HEK293 (cell line): ENCODE results near the gene MTFR1L.

Source experiments
- CTCF ChIA-PET: fragments of 350-600 bp; formaldehyde crosslinking; extraction: SDS; loops from one replicate; lab custom pipeline; 2021; ENCODE audit warnings: antibody characterized with exemption; lab: Yijun Ruan, JAX
- POLR2A ChIA-PET: fragments of 300-600 bp; formaldehyde crosslinking; extraction: SDS; loops from one replicate; lab custom pipeline; 2020; ENCODE audit warnings: antibody characterized with exemption, inconsistent platforms; lab: Yijun Ruan, JAX
- H3K27ac ChIP-seq: fragments of 200-500 bp; sonication (Bioruptor generic); 2 replicates; pipeline ENCODE4 v1.5.1; 2014; ENCODE audit warnings: low read depth, low read length, control low read depth, inconsistent platforms; ENCODE audit errors: extremely low read depth
- H3K36me3 ChIP-seq, 2 experiments: fragments of 200-500 bp in 1 of 2; sonication (Bioruptor generic) in 1 of 2; 1 replicate in 1 of 2; 2 replicates in 1 of 2; pipeline ENCODE4 v1.5.1; 2014 to 2017; ENCODE audit warnings: inconsistent platforms in 2 of 2, low read length in 2 of 2; ENCODE audit not compliant: control insufficient read depth in 2 of 2, insufficient read depth in 1 of 2
- H3K4me1 ChIP-seq: fragments of 200-500 bp; sonication (Bioruptor generic); 2 replicates; pipeline ENCODE4 v1.5.1; 2014; ENCODE audit warnings: mild to moderate bottlenecking, low read length, inconsistent platforms; ENCODE audit not compliant: control insufficient read depth, insufficient read depth
- H3K4me3 ChIP-seq: 2 replicates; pipeline ENCODE4 v1.5.1; 2011; ENCODE audit warnings: low read depth, mild to moderate bottlenecking, control low read depth, low read length, moderate library complexity
- H3K9me3 ChIP-seq: fragments of 200-500 bp; sonication (Bioruptor generic); 2 replicates; pipeline ENCODE4 v1.5.1; 2014; ENCODE audit warnings: low read depth, low read length, inconsistent platforms; ENCODE audit not compliant: control insufficient read depth, insufficient read depth
- BCL11B ChIP-seq: fragments of 450-650 bp; formaldehyde crosslinking; IDR thresholded peaks from 2 replicates; pipeline ENCODE4 v1.5.1; 2016; ENCODE audit warnings: low read depth, missing biosample characterization, missing genetic modification characterization
- ELK4 ChIP-seq: IDR thresholded peaks from 2 replicates; pipeline ENCODE4 v1.6.1; 2011; ENCODE audit warnings: mild to moderate bottlenecking, low read depth, low read length, borderline replicate concordance
- GLIS1 ChIP-seq: fragments of 450-650 bp; formaldehyde crosslinking; IDR thresholded peaks from 2 replicates; pipeline ENCODE4 v1.5.1; 2016; ENCODE audit warnings: missing biosample characterization, missing genetic modification characterization
- SP7 ChIP-seq: fragments of 450-650 bp; formaldehyde crosslinking; IDR thresholded peaks from 2 replicates; pipeline ENCODE4 v1.5.1; 2016; ENCODE audit warnings: missing biosample characterization, missing genetic modification characterization
- ZFP3 ChIP-seq: fragments of 450-650 bp; formaldehyde crosslinking; IDR thresholded peaks from 2 replicates; pipeline ENCODE4 v1.5.1; 2016; ENCODE audit warnings: low read depth, missing biosample characterization, missing genetic modification characterization
- ZNF2 ChIP-seq: fragments of 450-650 bp; formaldehyde crosslinking; IDR thresholded peaks from 2 replicates; pipeline ENCODE4 v1.5.1; 2016; ENCODE audit warnings: missing biosample characterization, missing genetic modification characterization
- ZNF274 ChIP-seq, 2 experiments: fragments of 200-500 bp in 1 of 2; fragments of 450-650 bp in 1 of 2; sonication (Bioruptor generic) in 1 of 2; formaldehyde crosslinking in 1 of 2; IDR thresholded peaks; 2 replicates each; pipeline versions ENCODE4 v1.5.1 to v1.6.1; 2014 to 2016; ENCODE audit warnings: borderline replicate concordance in 1 of 2, inconsistent platforms in 1 of 2, low read length in 1 of 2, missing biosample characterization in 1 of 2, missing genetic modification characterization in 1 of 2
- ZNF341 ChIP-seq: fragments of 450-650 bp; formaldehyde crosslinking; IDR thresholded peaks from 2 replicates; pipeline ENCODE4; 2016; ENCODE audit warnings: low read depth, missing biosample characterization, missing genetic modification characterization
- ZNF423 ChIP-seq: fragments of 450-650 bp; formaldehyde crosslinking; IDR thresholded peaks from 2 replicates; pipeline ENCODE4 v1.5.1; 2016; ENCODE audit warnings: missing biosample characterization, missing genetic modification characterization
- ZNF549 ChIP-seq: fragments of 450-650 bp; IDR thresholded peaks from 2 replicates; pipeline ENCODE4 v1.5.1; 2018; ENCODE audit warnings: missing biosample characterization, missing genetic modification characterization, mild to moderate bottlenecking, inconsistent platforms, moderate library complexity
- ZNF747 ChIP-seq: fragments of 450-650 bp; formaldehyde crosslinking; IDR thresholded peaks from 2 replicates; pipeline ENCODE4 v1.5.1; 2016; ENCODE audit warnings: missing biosample characterization, missing genetic modification characterization
- ZSCAN18 ChIP-seq: fragments of 450-650 bp; formaldehyde crosslinking; IDR thresholded peaks from 2 replicates; pipeline ENCODE4 v1.5.1; 2016; ENCODE audit warnings: missing biosample characterization, missing genetic modification characterization
- ZSCAN23 ChIP-seq: fragments of 450-650 bp; formaldehyde crosslinking; IDR thresholded peaks from 2 replicates; pipeline ENCODE4 v1.5.1; 2016; ENCODE audit warnings: missing biosample characterization, missing genetic modification characterization
- TF ChIP-seq, protein P1 (sequence below): fragments of 450-650 bp; formaldehyde crosslinking; conservative IDR thresholded peaks from 2 replicates; pipeline ENCODE4 v1.5.1; 2016; ENCODE audit warnings: low read depth, missing biosample characterization, missing genetic modification characterization

Gene MTFR1L

GRCh38 chr1:25861316-25862286 is 41.8 kb downstream of the MTFR1L start (continued):
- TF ChIP-seq SP7 (tag by site-specific recombination): peak; percentile 32; the same call in 1 of the 2 replicates
- no peak for TF ChIP-seq ZNF341 (tag by site-specific recombination)
- peak; percentile 85 for TF ChIP-seq ZFP3 (tag by site-specific recombination)
- no peak for TF ChIP-seq ELK4

DNA sequence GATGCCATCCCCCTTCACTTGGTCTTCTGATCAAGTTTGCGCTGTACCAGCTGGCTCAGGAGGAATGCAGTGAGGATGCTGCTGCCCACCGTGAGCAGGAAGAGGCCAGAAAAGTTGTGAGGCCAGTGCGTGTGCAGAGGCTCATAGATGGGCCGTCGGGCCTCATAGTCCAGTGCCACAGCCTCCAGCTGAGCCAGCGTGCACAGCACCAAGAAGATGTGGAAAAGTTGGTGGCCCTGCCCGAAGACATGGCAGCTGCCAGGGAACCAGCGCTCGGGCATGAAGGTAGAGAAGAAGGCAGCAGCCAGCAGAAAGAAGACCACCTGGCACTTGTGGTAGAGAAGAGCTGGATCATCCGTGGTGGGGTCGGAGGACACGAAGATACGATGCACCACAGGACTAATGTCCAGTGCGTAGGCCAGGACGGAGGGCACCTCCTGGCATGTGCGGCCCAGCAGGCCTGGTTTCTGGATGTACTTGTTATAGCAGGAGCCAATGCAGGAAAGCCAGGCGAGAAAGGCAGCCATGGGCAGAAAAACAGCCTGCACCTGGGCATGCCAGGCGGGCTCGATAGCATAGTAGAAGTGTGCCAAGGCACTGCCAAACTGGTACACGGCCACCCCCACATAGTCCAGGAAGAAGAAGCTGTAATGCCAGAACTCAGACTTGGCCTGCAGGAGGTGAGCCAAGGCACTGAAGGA is 43.2 kb downstream of the MTFR1L start:
- Histone ChIP-seq H3K9me3 (no peaks in the 10 kb centered on the region), H3K36me3 (peaks cover 0 to 26% of the 10 kb centered on the region in 2 experiments; a peak in 1 of 3 replicates), H3K4me3 (no peak overlapping the region), H3K27ac (no peak overlapping the region), H3K4me1 (no peaks in the 10 kb centered on the region)
- ChIA-PET POLR2A (interaction anchor here (1.2 kb wide), 1 partner anchor 12 kb away, joined by 4 read pairs; the partner anchor contains the start of gene PAQR7), CTCF (interaction anchor here (0.6 kb wide), 1 partner anchor 19 kb away, joined by 9 read pairs; no protein-coding TSS in a partner anchor)
- no peak for TF ChIP-seq ZSCAN18 (tag by site-specific recombination)
- no peak for TF ChIP-seq ZNF747
- TF ChIP-seq ZNF423 (tag by site-specific recombination): no peak
- TF ChIP-seq ZSCAN23 (tag by site-specific recombination): no peak
- TF ChIP-seq ZNF274 (IDR thresholded peaks at IDR 0.05; ENCODE audit: low read length): no peak
- no peak for TF ChIP-seq ZNF274 (tag by site-specific recombination; IDR thresholded peaks at IDR 0.05; ENCODE audit: borderline replicate concordance)
- TF ChIP-seq GLIS1: no peak
- TF ChIP-seq, protein P1, sequence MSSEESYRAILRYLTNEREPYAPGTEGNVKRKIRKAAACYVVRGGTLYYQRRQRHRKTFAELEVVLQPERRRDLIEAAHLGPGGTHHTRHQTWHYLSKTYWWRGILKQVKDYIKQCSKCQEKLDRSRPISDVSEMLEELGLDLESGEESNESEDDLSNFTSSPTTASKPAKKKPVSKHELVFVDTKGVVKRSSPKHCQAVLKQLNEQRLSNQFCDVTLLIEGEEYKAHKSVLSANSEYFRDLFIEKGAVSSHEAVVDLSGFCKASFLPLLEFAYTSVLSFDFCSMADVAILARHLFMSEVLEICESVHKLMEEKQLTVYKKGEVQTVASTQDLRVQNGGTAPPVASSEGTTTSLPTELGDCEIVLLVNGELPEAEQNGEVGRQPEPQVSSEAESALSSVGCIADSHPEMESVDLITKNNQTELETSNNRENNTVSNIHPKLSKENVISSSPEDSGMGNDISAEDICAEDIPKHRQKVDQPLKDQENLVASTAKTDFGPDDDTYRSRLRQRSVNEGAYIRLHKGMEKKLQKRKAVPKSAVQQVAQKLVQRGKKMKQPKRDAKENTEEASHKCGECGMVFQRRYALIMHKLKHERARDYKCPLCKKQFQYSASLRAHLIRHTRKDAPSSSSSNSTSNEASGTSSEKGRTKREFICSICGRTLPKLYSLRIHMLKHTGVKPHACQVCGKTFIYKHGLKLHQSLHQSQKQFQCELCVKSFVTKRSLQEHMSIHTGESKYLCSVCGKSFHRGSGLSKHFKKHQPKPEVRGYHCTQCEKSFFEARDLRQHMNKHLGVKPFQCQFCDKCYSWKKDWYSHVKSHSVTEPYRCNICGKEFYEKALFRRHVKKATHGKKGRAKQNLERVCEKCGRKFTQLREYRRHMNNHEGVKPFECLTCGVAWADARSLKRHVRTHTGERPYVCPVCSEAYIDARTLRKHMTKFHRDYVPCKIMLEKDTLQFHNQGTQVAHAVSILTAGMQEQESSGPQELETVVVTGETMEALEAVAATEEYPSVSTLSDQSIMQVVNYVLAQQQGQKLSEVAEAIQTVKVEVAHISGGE (tag by site-specific recombination): no peak
- TF ChIP-seq ZNF549 (tag by site-specific recombination): no peak
- TF ChIP-seq ZNF2: no peak
- no peak for TF ChIP-seq BCL11B (tag by site-specific recombination)
